Nephron progenitor cell (in vitro differentiated cells): ENCODE measurements around the gene IFI44L.

Experiments
- DNase-seq: peaks from one replicate; pipeline ENCODE4 v3.0.0; 2021
- H3K27ac Mint-ChIP-seq: 2 replicates; pipeline ENCODE4 v1.8.0; 2021; ENCODE audit warnings: mild to moderate bottlenecking, moderate library complexity, mixed read lengths
- H3K27me3 Mint-ChIP-seq: 2 replicates; pipeline ENCODE4 v1.8.0; 2021; ENCODE audit warnings: mild to moderate bottlenecking, low read depth, mixed read lengths; ENCODE audit not compliant: poor library complexity
- H3K36me3 Mint-ChIP-seq: 2 replicates; pipeline ENCODE4 v1.8.0; 2021; ENCODE audit warnings: low read depth, mixed read lengths
- H3K4me1 Mint-ChIP-seq: 2 replicates; pipeline ENCODE4 v1.8.0; 2021; ENCODE audit warnings: mixed read lengths
- H3K4me3 Mint-ChIP-seq: 2 replicates; pipeline ENCODE4 v1.8.0; 2021; ENCODE audit warnings: mild to moderate bottlenecking, moderate library complexity, mixed read lengths
- H3K9me3 Mint-ChIP-seq: 2 replicates; pipeline ENCODE4 v1.8.0; 2021; ENCODE audit warnings: mild to moderate bottlenecking, moderate library complexity, mixed read lengths
- TF ChIP-seq, protein P1 (sequence below): fragments of 200-600 bp; sonication (generic); IDR thresholded peaks from 2 replicates; pipeline ENCODE4 v1.5.0; 2021; ENCODE audit warnings: antibody characterized with exemption

The IFI44L gene

DNA sequence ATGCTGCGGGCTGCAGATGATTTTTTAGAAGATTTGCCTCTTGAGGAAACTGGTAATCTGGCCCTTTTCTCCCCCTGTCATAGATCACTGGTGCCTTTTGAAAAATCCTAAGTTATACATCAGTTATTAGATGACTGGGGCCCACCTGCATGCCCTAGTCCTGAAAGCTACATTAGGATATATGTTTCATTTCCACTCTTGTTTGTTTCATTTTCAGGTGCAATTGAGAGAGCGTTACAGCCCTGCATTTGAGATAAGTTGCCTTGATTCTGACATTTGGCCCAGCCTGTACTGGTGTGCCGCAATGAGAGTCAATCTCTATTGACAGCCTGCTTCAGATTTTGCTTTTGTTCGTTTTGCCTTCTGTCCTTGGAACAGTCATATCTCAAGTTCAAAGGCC is 21.3 kb downstream of the IFI44L start:
- TF ChIP-seq, protein P1, sequence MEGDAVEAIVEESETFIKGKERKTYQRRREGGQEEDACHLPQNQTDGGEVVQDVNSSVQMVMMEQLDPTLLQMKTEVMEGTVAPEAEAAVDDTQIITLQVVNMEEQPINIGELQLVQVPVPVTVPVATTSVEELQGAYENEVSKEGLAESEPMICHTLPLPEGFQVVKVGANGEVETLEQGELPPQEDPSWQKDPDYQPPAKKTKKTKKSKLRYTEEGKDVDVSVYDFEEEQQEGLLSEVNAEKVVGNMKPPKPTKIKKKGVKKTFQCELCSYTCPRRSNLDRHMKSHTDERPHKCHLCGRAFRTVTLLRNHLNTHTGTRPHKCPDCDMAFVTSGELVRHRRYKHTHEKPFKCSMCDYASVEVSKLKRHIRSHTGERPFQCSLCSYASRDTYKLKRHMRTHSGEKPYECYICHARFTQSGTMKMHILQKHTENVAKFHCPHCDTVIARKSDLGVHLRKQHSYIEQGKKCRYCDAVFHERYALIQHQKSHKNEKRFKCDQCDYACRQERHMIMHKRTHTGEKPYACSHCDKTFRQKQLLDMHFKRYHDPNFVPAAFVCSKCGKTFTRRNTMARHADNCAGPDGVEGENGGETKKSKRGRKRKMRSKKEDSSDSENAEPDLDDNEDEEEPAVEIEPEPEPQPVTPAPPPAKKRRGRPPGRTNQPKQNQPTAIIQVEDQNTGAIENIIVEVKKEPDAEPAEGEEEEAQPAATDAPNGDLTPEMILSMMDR = no peak
- no peak for DNase-seq
- Mint-ChIP-seq H3K36me3 (no peaks in the 10 kb centered on the region), H3K27ac (no peak overlapping the region), H3K4me3 (no peak overlapping the region), H3K4me1 (no peaks in the 10 kb centered on the region), H3K9me3 (peaks cover 6% of the 10 kb centered on the region), H3K27me3 (peaks cover 18% of the 10 kb centered on the region)

DNA sequence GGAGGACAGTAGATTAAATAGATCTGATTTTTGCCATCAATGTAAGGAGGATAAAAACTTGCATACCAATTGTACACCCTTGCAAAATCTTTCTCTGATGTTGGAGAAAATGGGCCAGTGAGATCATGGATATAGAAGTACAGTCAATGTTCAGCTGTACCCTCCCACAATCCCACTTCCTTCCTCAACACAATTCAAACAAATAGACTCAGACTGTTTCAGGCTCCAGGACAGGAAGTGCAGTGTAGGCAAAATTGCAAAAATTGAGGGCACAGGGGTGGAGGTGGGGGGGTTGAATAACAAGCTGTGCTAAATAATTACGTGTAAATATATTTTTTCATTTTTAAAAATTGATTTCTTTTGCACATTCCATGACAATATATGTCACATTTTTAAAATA is 25.5 kb downstream of the IFI44L start:
- Mint-ChIP-seq H3K9me3 (peaks cover 26% of the 10 kb centered on the region), H3K27ac (no peak overlapping the region), H3K4me3 (no peak overlapping the region), H3K36me3 (no peaks in the 10 kb centered on the region), H3K4me1 (no peaks in the 10 kb centered on the region), H3K27me3 (peaks cover 9% of the 10 kb centered on the region)
- TF ChIP-seq, protein P1 = no peak
- no peak for DNase-seq

DNA sequence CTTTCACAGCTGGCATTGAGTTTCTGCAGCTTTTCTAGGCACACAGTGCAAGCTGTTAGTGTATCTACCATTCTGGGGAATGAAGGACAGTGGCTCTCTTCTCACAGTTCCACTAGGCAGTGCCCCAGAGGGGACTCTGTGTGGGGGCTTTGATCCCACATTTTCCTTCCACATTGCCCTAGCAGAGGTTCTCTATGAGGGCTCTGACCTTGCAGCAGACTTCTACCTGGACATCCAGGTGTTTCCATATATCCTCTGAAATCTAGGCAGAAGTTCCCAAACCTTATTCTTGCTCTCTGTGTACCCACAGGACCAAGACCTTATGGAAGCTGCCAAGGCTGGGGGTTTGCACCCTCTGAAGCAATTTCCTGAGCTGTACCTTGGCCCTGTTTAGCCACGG is 27.0 kb downstream of the IFI44L start:
- TF ChIP-seq, protein P1 = no peak
- no peak overlapping the region for H3K27ac Mint-ChIP-seq
- H3K9me3 Mint-ChIP-seq = peaks cover 26% of the 10 kb centered on the region
- no peaks in the 10 kb centered on the region for H3K4me1 Mint-ChIP-seq
- H3K36me3 Mint-ChIP-seq = no peaks in the 10 kb centered on the region
- peaks cover 9% of the 10 kb centered on the region for H3K27me3 Mint-ChIP-seq
- no peak overlapping the region for H3K4me3 Mint-ChIP-seq
- no peak for DNase-seq

DNA sequence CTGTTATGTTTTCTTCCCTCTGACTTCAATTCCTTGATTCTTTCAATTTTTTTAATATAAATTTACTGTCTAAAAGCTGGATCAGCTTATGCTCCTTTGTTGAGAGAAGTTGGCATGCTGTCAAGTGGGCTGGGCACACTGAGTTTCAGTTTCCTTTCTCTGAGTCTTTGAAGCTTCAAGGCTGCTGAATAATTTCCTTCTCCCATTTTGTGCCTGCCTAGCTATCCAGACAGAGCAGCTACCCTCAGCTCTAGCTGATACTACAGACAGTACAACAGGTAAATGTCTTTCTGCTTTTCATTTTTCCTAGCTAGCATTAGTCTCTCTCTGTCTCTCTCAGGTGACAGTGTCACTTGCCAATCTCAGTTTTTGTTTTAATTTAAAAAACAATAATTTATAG is 29.4 kb downstream of the IFI44L start, which contains the start of gene IFI44:
Gene IFI44 (plus strand): TSS at position 204 of the 400 bp plus-strand sequence. CDS start 365 bp downstream, outside the sequence.
- Mint-ChIP-seq H3K36me3 (no peaks in the 10 kb centered on the region), H3K27ac (no peak within 1 kb of the TSS), H3K9me3 (peaks cover 26% of the 10 kb centered on the region), H3K4me1 (no peaks in the 10 kb centered on the region), H3K4me3 (no peak within 1 kb of the TSS), H3K27me3 (peaks cover 13% of the 10 kb centered on the region)
- TF ChIP-seq, protein P1 = no peak
- DNase-seq = no peak

DNA sequence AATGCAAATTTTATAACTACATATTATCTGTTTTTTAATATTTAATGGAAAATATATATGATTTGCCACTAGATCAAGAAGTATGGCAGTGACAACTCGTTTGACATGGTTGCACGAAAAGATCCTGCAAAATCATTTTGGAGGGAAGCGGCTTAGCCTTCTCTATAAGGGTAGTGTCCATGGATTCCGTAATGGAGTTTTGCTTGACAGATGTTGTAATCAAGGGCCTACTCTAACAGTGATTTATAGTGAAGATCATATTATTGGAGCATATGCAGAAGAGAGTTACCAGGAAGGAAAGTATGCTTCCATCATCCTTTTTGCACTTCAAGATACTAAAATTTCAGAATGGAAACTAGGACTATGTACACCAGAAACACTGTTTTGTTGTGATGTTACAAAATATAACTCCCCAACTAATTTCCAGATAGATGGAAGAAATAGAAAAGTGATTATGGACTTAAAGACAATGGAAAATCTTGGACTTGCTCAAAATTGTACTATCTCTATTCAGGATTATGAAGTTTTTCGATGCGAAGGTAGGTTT is 29.9 kb downstream of the IFI44L start:
- no peaks in the 10 kb centered on the region for H3K36me3 Mint-ChIP-seq
- TF ChIP-seq, protein P1 = no peak
- H3K27me3 Mint-ChIP-seq = peaks cover 13% of the 10 kb centered on the region
- H3K27ac Mint-ChIP-seq = no peak overlapping the region
- no peak overlapping the region for H3K4me3 Mint-ChIP-seq
- no peaks in the 10 kb centered on the region for H3K4me1 Mint-ChIP-seq
- H3K9me3 Mint-ChIP-seq = peaks cover 26% of the 10 kb centered on the region
- no peak for DNase-seq

DNA sequence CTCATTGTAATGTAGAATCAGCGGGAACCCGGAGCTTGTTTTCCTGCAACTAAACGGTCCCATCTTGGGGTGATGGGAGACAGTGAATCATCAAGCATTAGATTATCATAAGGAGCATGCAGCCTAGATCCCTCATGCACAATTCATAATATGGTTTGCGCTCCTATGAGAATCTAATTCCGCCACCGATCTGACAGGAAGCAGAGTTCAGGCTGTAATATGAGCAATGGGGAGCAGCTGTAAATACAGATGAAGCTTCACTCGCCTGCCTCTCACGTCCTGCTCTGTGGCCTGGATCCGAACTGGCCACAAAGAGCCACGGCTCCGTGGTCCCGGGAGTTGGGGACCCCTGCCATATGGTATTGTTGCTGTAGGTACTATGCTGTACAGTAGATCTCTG is 31.0 kb downstream of the IFI44L start:
- H3K27me3 Mint-ChIP-seq = peaks cover 13% of the 10 kb centered on the region
- TF ChIP-seq, protein P1 = no peak
- H3K4me1 Mint-ChIP-seq = no peaks in the 10 kb centered on the region
- H3K4me3 Mint-ChIP-seq = no peak overlapping the region
- H3K9me3 Mint-ChIP-seq = peaks cover 23% of the 10 kb centered on the region
- no peaks in the 10 kb centered on the region for H3K36me3 Mint-ChIP-seq
- no peak overlapping the region for H3K27ac Mint-ChIP-seq
- DNase-seq = no peak
